ELF-1 (cell line): ENCODE data around the gene NEUROG2.
"Not testable (repeated sequence)": the region's sequence is repeated elsewhere in the genome, so short reads cannot be mapped to it uniquely, and the experiment has no call there.

ENCODE experiments used
- DNase-seq: peaks from one replicate; pipeline ENCODE4 v3.0.0-alpha.2; 2016; ENCODE audit warnings: low read depth, low spot score

NEUROG2 gene

GRCh38 chr4:112492321-112492720, 23.7 kb downstream of the NEUROG2 start:
- no peak for DNase-seq

- not testable (repeated sequence) for DNase-seq
Observed at GRCh38 chr4:112490808-112491207, 25.2 kb downstream of the NEUROG2 start.

GRCh38 chr4:112485930-112486329, 30.1 kb downstream of the NEUROG2 start:
- DNase-seq: no peak

- no peak for DNase-seq
Observed at GRCh38 chr4:112473985-112474384, 42.0 kb downstream of the NEUROG2 start.

- no peak for DNase-seq
Observed at GRCh38 chr4:112472318-112472717, 43.7 kb downstream of the NEUROG2 start.
